Lung (tissue), 13 donors: Measurements from ENCODE around the gene CCT6A. TPM values are rescaled to one million over a fixed set of nuclear protein-coding genes. Genes with fewer than 3 reads are reported as not detected.
"Not testable (repeated sequence)": the region's sequence is repeated elsewhere in the genome, so short reads cannot be mapped to it uniquely, and the experiment has no call there.

Experiments
- ATAC-seq: fragments of 200-7000 bp; cut with Tn5 transposase; one replicate; pipeline ENCODE4 v1.9.1; 2020; ENCODE audit warnings: moderate number of reproducible peaks; ENCODE audit not compliant: insufficient read depth, low FRiP score
- DNase-seq, 3 donors: peaks; one replicate each; pipeline ENCODE4 v3.0.0-alpha.2; 2013 to 2017
- H3K27ac ChIP-seq, 2 donors: one replicate each; pipeline ENCODE4 v1.5.1; 2013; ENCODE audit warnings: mild to moderate bottlenecking in 2 of 2, moderate library complexity in 2 of 2, control low read depth in 1 of 2, inconsistent platforms in 1 of 2, low read depth in 1 of 2, low read length in 1 of 2
- H3K27me3 ChIP-seq, 3 donors: one replicate each; pipeline ENCODE4 v1.5.1; 2013; ENCODE audit warnings: low read length in 2 of 3; ENCODE audit not compliant: control insufficient read depth in 3 of 3, insufficient read depth in 3 of 3
- H3K36me3 ChIP-seq, 4 donors: one replicate each; pipeline ENCODE4 v1.5.1; 2013; ENCODE audit warnings: low read length in 4 of 4, mild to moderate bottlenecking in 1 of 4, moderate library complexity in 1 of 4; ENCODE audit not compliant: control insufficient read depth in 4 of 4, insufficient read depth in 4 of 4
- H3K4me1 ChIP-seq, 5 donors: one replicate each; pipeline ENCODE4 v1.5.1; 2013; ENCODE audit warnings: low read length in 5 of 5, mild to moderate bottlenecking in 2 of 5, moderate library complexity in 1 of 5; ENCODE audit not compliant: control insufficient read depth in 5 of 5, insufficient read depth in 5 of 5
- H3K4me3 ChIP-seq: one replicate; pipeline ENCODE4 v1.5.1; 2013; ENCODE audit warnings: mild to moderate bottlenecking, control low read depth, moderate library complexity
- H3K9ac ChIP-seq, 2 donors: one replicate each; pipeline ENCODE4 v1.5.1; 2013; ENCODE audit warnings: low read length in 2 of 2, control low read depth in 1 of 2; ENCODE audit not compliant: insufficient read depth in 1 of 2
- H3K9me3 ChIP-seq, 4 donors: one replicate each; pipeline ENCODE4 v1.5.1; 2013; ENCODE audit warnings: low read length in 3 of 4, mild to moderate bottlenecking in 1 of 4, moderate library complexity in 1 of 4; ENCODE audit not compliant: control insufficient read depth in 4 of 4, insufficient read depth in 3 of 4
- CTCF ChIP-seq: IDR thresholded peaks from 2 replicates; pipeline ENCODE4 v1.5.1; 2012; ENCODE audit warnings: mild to moderate bottlenecking; ENCODE audit errors: control extremely low read depth, extremely low read depth
- WGBS, 2 donors: extraction: QIAGEN DNeasy Blood & Tissue Kit; methylation state at CpG; one replicate each; pipeline ENCODE4 v1.1.7; 2013; 5-methylcytosine and 5-hydroxymethylcytosine counted together
- polyA plus RNA-seq, 2 donors: library from polyadenylated mRNA; stranded (reverse); fragments of 200-250 nt; gene quantifications; one replicate each; pipeline ENCODE4 v1.2.1, GENCODE V29; 2013
- small RNA-seq: library from RNA; depleted of rRNA; stranded (forward); fragments of <200 nt; gene quantifications from one replicate; pipeline ENCODE3, GENCODE V24; 2014; ENCODE audit warnings: low replicate concordance
- total RNA-seq, 2 donors: library from RNA; depleted of rRNA in 1 of 2; stranded (reverse); fragments of >200 nt in 1 of 2; gene quantifications; one replicate each; pipeline ENCODE4 v1.2.1, GENCODE V29; 2014 to 2021
- donor health status: control.
- donor health status: control.
- donor health status: Bipolar disorder and iron deficiency.
- donor health status: healthy.
- donor health status: DM: yes; HTN: yes; CAD: no.

CCT6A gene
- total and polyA plus RNA-seq, 4 donors: 88.1 to 196 (median 104) TPM

- Histone ChIP-seq H3K9me3 (no peaks in the 10 kb centered on the region), H3K9ac (no peak overlapping the region), H3K4me3 (no peak overlapping the region), H3K27me3 (peaks cover 0 to 3% (median 2%) of the 10 kb centered on the region in 3 donors), H3K27ac (no peak overlapping the region), H3K4me1 (peaks cover 0 to 3% (median 0%) of the 10 kb centered on the region in 5 donors), H3K36me3 (peaks cover 0 to 5% (median 0%) of the 10 kb centered on the region in 4 donors)
- ATAC-seq: no peak
- WGBS, 2 donors: 66 to 79% methylated on average over 1 of the region's 1 CpG
- no peak for DNase-seq
- TF ChIP-seq CTCF: no peak
These were observed 59.0 kb downstream of the CCT6A start for GRCh38 chr7:56110611-56111010.

- not testable (repeated sequence) for H3K9ac ChIP-seq, H3K9me3 ChIP-seq, H3K4me3 ChIP-seq, ATAC-seq, DNase-seq, H3K27ac ChIP-seq, H3K36me3 ChIP-seq, H3K27me3 ChIP-seq, H3K4me1 ChIP-seq
- 95 to 96% methylated on average over 3 of the region's 3 CpGs for WGBS, 2 donors
These were observed 60.7 kb downstream of the CCT6A start for GRCh38 chr7:56112244-56112643.

Small RNAs within 50 kb of the gene (small RNA-seq; reads per million reads assigned to genes)
- gene SNORA15 (not detected), gene SNORA22B (not detected)

Other genes starting within 250 kb of the CCT6A start
- gene SEPTIN14, start 189.0 kb upstream of the CCT6A start, total RNA-seq: not detected
- not detected for gene SEPTIN14, start 189.0 kb upstream of the CCT6A start, polyA plus RNA-seq
- gene ZNF713, start 164.3 kb upstream of the CCT6A start, total RNA-seq: 10 to 100 TPM in 1 of 2 donors, 1 to 10 TPM in 1; 3.5 to 14.9 TPM
- 1 to 10 TPM; 1.0 to 1.8 TPM for gene ZNF713, start 164.3 kb upstream of the CCT6A start, polyA plus RNA-seq
- gene MRPS17, start 99.9 kb upstream of the CCT6A start, total RNA-seq: 10 to 100 TPM in 1 of 2 donors, 1 to 10 TPM in 1; 6.4 to 12.7 TPM
- 10 to 100 TPM; 12.4 to 14.8 TPM for gene MRPS17, start 99.9 kb upstream of the CCT6A start, polyA plus RNA-seq
- gene NIPSNAP2, start 87.2 kb upstream of the CCT6A start, total RNA-seq: 10 to 100 TPM; 60.1 to 65.2 TPM
- gene NIPSNAP2, start 87.2 kb upstream of the CCT6A start, polyA plus RNA-seq: 10 to 100 TPM; 37.2 to 42.1 TPM
- 10 to 100 TPM; 16.9 to 18.5 TPM for gene PSPH, start 321 bp upstream of the CCT6A start, total RNA-seq
- gene PSPH, start 321 bp upstream of the CCT6A start, polyA plus RNA-seq: 1 to 10 TPM; 5.9 to 7.8 TPM
- gene SUMF2, start 12.5 kb downstream of the CCT6A start, total RNA-seq: 100 to 1,000 TPM; 115 to 141 TPM
- gene SUMF2, start 12.5 kb downstream of the CCT6A start, polyA plus RNA-seq: 100 to 1,000 TPM in 1 of 2 donors, 10 to 100 TPM in 1; 92.1 to 147 TPM
- 1 to 10 TPM; 1.6 to 1.8 TPM for gene PHKG1, start 41.2 kb downstream of the CCT6A start, total RNA-seq
- gene PHKG1, start 41.2 kb downstream of the CCT6A start, polyA plus RNA-seq: 1 to 10 TPM in 1 of 2 donors, under 1 TPM in 1; 0.71 to 1.0 TPM
- 100 to 1,000 TPM; 179 to 301 TPM for gene CHCHD2, start 54.7 kb downstream of the CCT6A start, total RNA-seq
- gene CHCHD2, start 54.7 kb downstream of the CCT6A start, polyA plus RNA-seq: 100 to 1,000 TPM; 275 to 617 TPM
- 1 to 10 TPM in 1 of 2 donors, under 1 TPM in 1; 0.88 to 3.0 TPM for gene NUPR2, start 64.7 kb downstream of the CCT6A start, total RNA-seq
- gene NUPR2, start 64.7 kb downstream of the CCT6A start, polyA plus RNA-seq: 1 to 10 TPM; 1.6 to 2.2 TPM